Measurements from ENCODE around the gene VILL.

DNA sequence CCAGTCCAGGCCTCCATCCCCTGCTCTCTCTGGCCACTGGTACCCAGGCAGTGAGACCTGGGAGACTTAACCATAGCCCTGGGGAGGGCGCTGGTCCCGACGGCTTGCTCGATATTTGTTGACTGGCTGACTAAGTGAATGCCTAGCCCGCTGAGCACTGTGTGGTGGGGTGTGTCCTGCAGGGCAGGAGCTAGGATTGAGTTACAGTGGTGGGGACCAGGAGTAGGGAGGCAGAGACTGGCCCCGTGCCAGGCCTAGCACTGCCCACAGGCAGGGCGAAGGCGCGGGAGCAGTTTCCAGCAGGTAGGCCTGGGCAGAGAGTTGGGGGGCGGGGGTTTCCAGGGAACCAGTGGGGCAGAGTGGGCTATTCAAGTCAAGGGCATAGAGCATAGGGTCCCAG is at the start of gene VILL:
- TF ChIP-seq, protein P1, sequence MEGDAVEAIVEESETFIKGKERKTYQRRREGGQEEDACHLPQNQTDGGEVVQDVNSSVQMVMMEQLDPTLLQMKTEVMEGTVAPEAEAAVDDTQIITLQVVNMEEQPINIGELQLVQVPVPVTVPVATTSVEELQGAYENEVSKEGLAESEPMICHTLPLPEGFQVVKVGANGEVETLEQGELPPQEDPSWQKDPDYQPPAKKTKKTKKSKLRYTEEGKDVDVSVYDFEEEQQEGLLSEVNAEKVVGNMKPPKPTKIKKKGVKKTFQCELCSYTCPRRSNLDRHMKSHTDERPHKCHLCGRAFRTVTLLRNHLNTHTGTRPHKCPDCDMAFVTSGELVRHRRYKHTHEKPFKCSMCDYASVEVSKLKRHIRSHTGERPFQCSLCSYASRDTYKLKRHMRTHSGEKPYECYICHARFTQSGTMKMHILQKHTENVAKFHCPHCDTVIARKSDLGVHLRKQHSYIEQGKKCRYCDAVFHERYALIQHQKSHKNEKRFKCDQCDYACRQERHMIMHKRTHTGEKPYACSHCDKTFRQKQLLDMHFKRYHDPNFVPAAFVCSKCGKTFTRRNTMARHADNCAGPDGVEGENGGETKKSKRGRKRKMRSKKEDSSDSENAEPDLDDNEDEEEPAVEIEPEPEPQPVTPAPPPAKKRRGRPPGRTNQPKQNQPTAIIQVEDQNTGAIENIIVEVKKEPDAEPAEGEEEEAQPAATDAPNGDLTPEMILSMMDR (IDR thresholded peaks at IDR 0.05) = no peak
- no peak for TF ChIP-seq POLR2AphosphoS5 (IDR thresholded peaks at IDR 0.05)
